Measurements from ENCODE around the gene COL4A2. TPM values are rescaled to one million over a fixed set of nuclear protein-coding genes. Genes with fewer than 3 reads are reported as not detected.

COL4A2 gene
- total RNA-seq, 4 donors from 2014 or later: 51.2 to 85.8 (median 70.5) TPM

DNA sequence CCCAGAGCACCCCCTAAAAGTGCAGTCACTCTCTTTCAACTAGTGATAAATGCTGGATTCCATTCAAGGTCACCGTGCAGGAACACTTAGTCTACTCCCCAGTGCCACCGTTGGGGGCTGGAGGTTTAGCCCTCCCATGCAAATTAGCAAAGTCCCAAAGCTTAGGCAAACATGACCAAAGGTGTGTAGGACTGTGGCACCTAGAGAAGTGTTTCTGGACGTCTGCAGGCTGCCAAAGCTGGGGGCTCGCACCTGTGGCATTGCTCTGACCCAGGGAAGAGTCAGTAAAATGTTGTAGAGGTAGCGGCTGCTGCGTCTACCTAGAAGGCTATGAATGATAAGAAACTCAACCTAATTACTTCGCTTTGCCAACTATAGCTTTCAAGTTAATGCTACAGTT is 14.0 kb upstream of the COL4A2 start:
- no peak for ATAC-seq
- no peak overlapping the region for H3K27ac ChIP-seq
- no peaks in the 10 kb centered on the region for H3K36me3 ChIP-seq
- in situ Hi-C loops (cut with MboI; ENCODE audit: low sequenced_read_pairs in 4 of 4): no loop called here
- intact Hi-C loops (cut with DNase I; ENCODE audit: low total_unique reads): no loop called here
- no peak for DNase-seq
- no peak overlapping the region for H3K4me3 ChIP-seq
- H3K4me1 ChIP-seq: peaks cover 0 to 16% of the 10 kb centered on the region in 2 donors
- TF ChIP-seq, protein P1, sequence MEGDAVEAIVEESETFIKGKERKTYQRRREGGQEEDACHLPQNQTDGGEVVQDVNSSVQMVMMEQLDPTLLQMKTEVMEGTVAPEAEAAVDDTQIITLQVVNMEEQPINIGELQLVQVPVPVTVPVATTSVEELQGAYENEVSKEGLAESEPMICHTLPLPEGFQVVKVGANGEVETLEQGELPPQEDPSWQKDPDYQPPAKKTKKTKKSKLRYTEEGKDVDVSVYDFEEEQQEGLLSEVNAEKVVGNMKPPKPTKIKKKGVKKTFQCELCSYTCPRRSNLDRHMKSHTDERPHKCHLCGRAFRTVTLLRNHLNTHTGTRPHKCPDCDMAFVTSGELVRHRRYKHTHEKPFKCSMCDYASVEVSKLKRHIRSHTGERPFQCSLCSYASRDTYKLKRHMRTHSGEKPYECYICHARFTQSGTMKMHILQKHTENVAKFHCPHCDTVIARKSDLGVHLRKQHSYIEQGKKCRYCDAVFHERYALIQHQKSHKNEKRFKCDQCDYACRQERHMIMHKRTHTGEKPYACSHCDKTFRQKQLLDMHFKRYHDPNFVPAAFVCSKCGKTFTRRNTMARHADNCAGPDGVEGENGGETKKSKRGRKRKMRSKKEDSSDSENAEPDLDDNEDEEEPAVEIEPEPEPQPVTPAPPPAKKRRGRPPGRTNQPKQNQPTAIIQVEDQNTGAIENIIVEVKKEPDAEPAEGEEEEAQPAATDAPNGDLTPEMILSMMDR (IDR thresholded peaks at IDR 0.05 in 4 of 5, conservative IDR thresholded peaks at IDR 0.05 in 1 of 5): no peak
- TF ChIP-seq POLR2A (IDR thresholded peaks at IDR 0.05): no peak
- peaks cover 0 to 6% (median 4%) of the 10 kb centered on the region in 3 donors for H3K27me3 ChIP-seq
- no peaks in the 10 kb centered on the region for H3K9me3 ChIP-seq

DNA sequence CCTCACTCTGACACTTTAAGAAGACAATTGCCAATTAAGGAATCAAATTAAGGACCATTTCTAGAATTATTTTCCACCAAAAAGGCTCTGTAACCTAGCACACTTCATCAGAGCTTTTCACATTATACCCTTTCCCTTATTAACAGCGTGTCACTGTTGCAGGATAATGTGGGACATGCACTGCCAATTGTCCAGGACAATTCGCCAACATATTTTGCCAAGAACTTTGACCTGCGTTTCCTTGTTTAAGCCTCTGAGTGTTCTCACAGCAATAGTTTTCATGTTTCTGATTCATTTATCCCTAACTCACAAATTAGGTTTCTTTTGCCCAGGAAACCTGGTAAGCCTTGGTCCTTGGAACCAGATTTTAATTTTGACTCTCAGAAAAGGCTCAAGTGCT is 13.4 kb upstream of the COL4A2 start:
- Histone ChIP-seq H3K27ac (peak overlapping the region in 3 of 4 donors; percentile 7 to 37 (median 25)), H3K4me1 (peaks cover 0 to 16% of the 10 kb centered on the region in 2 donors), H3K9me3 (no peaks in the 10 kb centered on the region), H3K27me3 (peaks cover 0 to 6% (median 4%) of the 10 kb centered on the region in 3 donors), H3K4me3 (no peak overlapping the region), H3K36me3 (no peaks in the 10 kb centered on the region)
- intact Hi-C loops (cut with DNase I; ENCODE audit: low total_unique reads) (no loop called here), in situ Hi-C loops (cut with MboI; ENCODE audit: low sequenced_read_pairs in 4 of 4) (no loop called here)
- no peak for DNase-seq
- no peak for ATAC-seq
- no peak for TF ChIP-seq POLR2A (IDR thresholded peaks at IDR 0.05)
- TF ChIP-seq, protein P1 (IDR thresholded peaks at IDR 0.05 in 4 of 5, conservative IDR thresholded peaks at IDR 0.05 in 1 of 5): no peak

DNA sequence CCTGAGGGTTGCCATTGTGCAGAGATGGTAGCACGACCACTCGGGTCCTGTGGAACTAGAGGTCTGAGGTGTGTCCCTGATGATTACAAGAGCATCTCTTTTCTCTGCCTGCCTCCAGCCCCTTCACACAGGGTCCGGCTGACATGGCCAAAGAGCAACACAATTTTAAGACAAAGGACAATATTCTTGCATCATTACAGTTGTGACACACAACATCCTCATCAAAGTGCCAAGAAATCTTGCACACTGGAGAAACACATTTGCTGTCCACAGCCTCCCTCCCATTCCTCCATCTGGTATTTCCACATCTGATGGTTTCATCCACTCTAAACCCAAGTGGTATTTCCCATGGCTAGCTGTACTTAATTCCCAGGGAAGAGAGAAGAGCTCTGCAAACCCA is 12.9 kb upstream of the COL4A2 start:
- peak; percentile 74 to 82 for ATAC-seq
- H3K4me1 ChIP-seq: peaks cover 0 to 16% of the 10 kb centered on the region in 2 donors
- peaks cover 0 to 6% (median 4%) of the 10 kb centered on the region in 3 donors for H3K27me3 ChIP-seq
- peak in 1 of 2 donors; percentile 38 for DNase-seq
- H3K36me3 ChIP-seq: no peaks in the 10 kb centered on the region
- in situ Hi-C loops (cut with MboI; ENCODE audit: low sequenced_read_pairs in 4 of 4) (no loop called here), intact Hi-C loops (cut with DNase I; ENCODE audit: low total_unique reads) (no loop called here)
- H3K4me3 ChIP-seq: no peak overlapping the region
- H3K9me3 ChIP-seq: no peaks in the 10 kb centered on the region
- TF ChIP-seq, protein P1 (IDR thresholded peaks at IDR 0.05 in 4 of 5, conservative IDR thresholded peaks at IDR 0.05 in 1 of 5): no peak
- TF ChIP-seq POLR2A (IDR thresholded peaks at IDR 0.05): no peak
- peak overlapping the region in 3 of 4 donors; percentile 7 to 37 (median 25) for H3K27ac ChIP-seq

DNA sequence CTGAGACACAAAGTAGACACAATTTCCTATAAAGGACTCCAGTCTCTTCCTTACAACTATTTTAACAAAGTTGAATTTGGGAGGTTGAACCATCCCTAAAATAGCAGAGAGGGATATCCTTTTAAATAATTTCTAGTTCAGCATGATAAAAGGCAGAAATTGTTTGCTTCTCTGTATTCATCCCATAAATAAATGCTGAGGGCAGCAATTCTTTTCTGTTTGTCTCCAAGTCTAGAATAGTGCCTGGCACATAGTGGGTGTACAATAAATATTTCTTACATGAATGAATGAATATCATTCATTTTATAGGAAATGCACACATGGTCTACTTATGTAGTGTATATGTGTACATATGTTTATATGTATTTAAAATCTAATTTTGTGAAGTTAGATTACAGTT is 12.5 kb upstream of the COL4A2 start:
- no peak for TF ChIP-seq POLR2A (IDR thresholded peaks at IDR 0.05)
- TF ChIP-seq, protein P1 (IDR thresholded peaks at IDR 0.05 in 4 of 5, conservative IDR thresholded peaks at IDR 0.05 in 1 of 5): no peak
- H3K27me3 ChIP-seq: peaks cover 0 to 6% (median 4%) of the 10 kb centered on the region in 3 donors
- DNase-seq (no peak), ATAC-seq (no peak)
- no peaks in the 10 kb centered on the region for H3K36me3 ChIP-seq
- H3K9me3 ChIP-seq: no peaks in the 10 kb centered on the region
- intact Hi-C loops (cut with DNase I; ENCODE audit: low total_unique reads): loop anchor here (5.0 kb wide), 1 partner anchor 47 kb away; no protein-coding TSS in a partner anchor
- no peak overlapping the region for H3K4me3 ChIP-seq
- H3K27ac ChIP-seq: peak overlapping the region in 1 of 4 donors; percentile 11
- in situ Hi-C loops (cut with MboI; ENCODE audit: low sequenced_read_pairs in 4 of 4): no loop called here
- H3K4me1 ChIP-seq: peaks cover 0 to 21% of the 10 kb centered on the region in 2 donors

DNA sequence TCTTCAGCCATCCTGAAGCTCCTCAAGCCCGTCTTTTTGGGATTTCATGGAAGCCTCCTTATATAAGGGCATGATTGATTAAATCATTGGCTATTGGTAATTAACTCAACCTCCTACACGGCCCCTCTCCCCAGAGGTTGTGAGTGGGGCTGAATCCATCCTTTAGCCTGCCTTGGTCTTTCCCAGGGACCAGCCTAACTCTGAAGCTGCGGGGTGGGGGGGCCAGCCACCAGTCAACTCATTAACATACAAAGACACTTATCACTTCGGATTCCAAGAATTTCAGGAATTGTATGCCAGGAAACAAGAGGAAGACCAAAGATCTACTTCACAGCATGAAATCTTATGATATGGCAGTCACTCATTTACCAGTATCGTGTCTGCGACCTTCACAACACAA is 10.1 kb upstream of the COL4A2 start:
- no peak for DNase-seq
- Histone ChIP-seq H3K36me3 (no peaks in the 10 kb centered on the region), H3K27ac (peak overlapping the region in 3 of 4 donors; percentile 3 to 84 (median 43)), H3K27me3 (peaks cover 0 to 16% (median 4%) of the 10 kb centered on the region in 3 donors), H3K4me3 (no peak overlapping the region), H3K4me1 (peaks cover 0 to 29% of the 10 kb centered on the region in 2 donors), H3K9me3 (no peaks in the 10 kb centered on the region)
- in situ Hi-C loops (cut with MboI; ENCODE audit: low sequenced_read_pairs in 4 of 4) (no loop called here), intact Hi-C loops (cut with DNase I; ENCODE audit: low total_unique reads) (loop anchor here (5.0 kb wide), 1 partner anchor 50 kb away; no protein-coding TSS in a partner anchor)
- ATAC-seq: no peak
- no peak for TF ChIP-seq POLR2A (IDR thresholded peaks at IDR 0.05)
- TF ChIP-seq, protein P1 (IDR thresholded peaks at IDR 0.05 in 4 of 5, conservative IDR thresholded peaks at IDR 0.05 in 1 of 5): no peak
